Tibial nerve (tissue), 4 donors: Measurements from ENCODE around the gene COX19.

Experiments
- EP300 ChIP-seq, 2 donors: sonication (generic); formaldehyde crosslinking; IDR thresholded peaks; one replicate each; pipeline ENCODE4 v1.6.1; 2017; ENCODE audit warnings: antibody characterized with exemption in 2 of 2, mild to moderate bottlenecking in 1 of 2
- POLR2A ChIP-seq, 2 donors: fragments of 450-650 bp; IDR thresholded peaks; one replicate each; pipeline ENCODE4 v1.6.1; 2017; ENCODE audit warnings: antibody characterized with exemption in 2 of 2, mild to moderate bottlenecking in 2 of 2, moderate library complexity in 2 of 2
- TF ChIP-seq, protein P1 (sequence below), 5 experiments: fragments of 200-600 bp in 3 of 5; fragments of 450-650 bp in 2 of 5; sonication (generic) in 3 of 5; IDR thresholded peaks; one replicate each; pipeline ENCODE4 v1.5.1; 2016 to 2019; ENCODE audit warnings: antibody characterized with exemption in 5 of 5, mild to moderate bottlenecking in 3 of 5, moderate library complexity in 2 of 5

DNA sequence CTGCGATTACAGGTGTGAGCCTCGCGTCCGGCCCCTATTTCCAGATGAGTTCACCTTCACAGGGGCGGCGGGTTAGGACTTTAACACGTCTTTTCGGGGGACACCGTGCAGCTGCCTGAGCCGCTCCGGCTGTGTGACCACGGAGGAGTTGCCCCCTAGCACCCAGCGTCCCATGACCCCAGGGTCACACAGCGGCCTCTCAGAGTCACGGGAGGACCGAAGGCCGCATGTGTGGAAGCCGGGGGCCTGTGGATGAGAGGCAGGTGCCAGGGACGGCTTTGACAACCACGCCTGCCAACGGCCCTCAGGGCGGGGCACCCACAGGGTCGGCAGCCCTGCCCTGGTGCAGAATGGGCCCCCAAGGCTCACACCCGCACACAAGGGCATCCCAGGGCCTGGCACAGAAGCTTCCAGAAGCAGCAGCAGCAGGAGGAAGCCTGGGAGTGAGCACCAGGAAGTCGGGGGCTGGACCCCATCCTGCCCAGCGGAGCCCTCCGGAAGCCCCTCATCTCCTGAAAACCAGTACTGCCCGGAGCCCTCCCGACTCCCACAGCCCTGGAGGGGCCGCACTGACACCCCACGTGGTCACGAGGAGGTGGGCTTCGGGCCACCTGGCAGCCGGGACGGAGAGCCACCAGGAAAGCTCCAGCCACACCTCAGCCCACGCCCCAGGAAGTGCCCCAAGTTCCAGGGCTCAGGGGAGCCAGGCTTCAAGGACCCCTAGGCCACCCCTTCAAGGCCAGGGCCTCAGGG lies 53.6 kb downstream of the COX19 start:
- TF ChIP-seq EP300 (IDR thresholded peaks at IDR 0.05) (no peak), POLR2A (IDR thresholded peaks at IDR 0.05) (no peak)
- TF ChIP-seq, protein P1, sequence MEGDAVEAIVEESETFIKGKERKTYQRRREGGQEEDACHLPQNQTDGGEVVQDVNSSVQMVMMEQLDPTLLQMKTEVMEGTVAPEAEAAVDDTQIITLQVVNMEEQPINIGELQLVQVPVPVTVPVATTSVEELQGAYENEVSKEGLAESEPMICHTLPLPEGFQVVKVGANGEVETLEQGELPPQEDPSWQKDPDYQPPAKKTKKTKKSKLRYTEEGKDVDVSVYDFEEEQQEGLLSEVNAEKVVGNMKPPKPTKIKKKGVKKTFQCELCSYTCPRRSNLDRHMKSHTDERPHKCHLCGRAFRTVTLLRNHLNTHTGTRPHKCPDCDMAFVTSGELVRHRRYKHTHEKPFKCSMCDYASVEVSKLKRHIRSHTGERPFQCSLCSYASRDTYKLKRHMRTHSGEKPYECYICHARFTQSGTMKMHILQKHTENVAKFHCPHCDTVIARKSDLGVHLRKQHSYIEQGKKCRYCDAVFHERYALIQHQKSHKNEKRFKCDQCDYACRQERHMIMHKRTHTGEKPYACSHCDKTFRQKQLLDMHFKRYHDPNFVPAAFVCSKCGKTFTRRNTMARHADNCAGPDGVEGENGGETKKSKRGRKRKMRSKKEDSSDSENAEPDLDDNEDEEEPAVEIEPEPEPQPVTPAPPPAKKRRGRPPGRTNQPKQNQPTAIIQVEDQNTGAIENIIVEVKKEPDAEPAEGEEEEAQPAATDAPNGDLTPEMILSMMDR (IDR thresholded peaks at IDR 0.05), result no peak
